Measurements from ENCODE around the gene CCND2.

DNA sequence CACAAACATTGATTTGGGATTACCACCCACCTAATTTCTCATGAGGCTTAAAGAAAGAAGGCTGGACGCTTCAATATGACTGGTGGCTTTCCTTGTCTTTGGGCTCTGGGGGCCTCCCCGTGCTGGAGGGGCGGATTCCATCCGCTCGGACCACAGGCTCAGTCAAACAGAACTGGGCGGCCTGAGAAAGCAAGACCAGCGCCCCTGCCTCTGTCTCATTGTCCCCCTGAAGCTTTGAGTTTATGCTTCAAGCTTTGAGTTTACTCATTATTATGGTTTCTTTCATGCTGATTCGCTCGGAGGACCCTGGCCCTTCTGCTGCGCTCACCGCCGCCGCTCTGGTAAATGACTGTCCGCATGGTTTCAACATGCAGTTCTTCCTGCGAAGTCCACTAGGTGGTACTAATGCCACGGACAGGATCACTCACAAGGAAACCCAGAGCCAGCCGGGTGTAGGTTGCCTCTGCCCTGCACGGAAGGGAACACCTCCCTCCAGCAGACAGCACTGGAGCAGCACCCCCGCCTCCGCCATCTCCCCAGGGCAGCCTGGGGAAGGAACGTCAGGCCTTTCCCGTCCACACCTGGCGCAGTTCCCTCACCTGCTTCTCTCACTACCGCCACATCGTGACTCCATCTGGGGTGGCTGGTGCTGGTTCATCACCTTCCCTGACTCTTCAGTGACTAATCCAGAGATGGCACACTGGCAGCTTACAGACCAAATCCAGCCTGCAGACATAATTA, 34.2 kb downstream of the CCND2 start:
- TF ChIP-seq, protein P1, sequence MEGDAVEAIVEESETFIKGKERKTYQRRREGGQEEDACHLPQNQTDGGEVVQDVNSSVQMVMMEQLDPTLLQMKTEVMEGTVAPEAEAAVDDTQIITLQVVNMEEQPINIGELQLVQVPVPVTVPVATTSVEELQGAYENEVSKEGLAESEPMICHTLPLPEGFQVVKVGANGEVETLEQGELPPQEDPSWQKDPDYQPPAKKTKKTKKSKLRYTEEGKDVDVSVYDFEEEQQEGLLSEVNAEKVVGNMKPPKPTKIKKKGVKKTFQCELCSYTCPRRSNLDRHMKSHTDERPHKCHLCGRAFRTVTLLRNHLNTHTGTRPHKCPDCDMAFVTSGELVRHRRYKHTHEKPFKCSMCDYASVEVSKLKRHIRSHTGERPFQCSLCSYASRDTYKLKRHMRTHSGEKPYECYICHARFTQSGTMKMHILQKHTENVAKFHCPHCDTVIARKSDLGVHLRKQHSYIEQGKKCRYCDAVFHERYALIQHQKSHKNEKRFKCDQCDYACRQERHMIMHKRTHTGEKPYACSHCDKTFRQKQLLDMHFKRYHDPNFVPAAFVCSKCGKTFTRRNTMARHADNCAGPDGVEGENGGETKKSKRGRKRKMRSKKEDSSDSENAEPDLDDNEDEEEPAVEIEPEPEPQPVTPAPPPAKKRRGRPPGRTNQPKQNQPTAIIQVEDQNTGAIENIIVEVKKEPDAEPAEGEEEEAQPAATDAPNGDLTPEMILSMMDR (IDR thresholded peaks at IDR 0.05; ENCODE audit: low read depth, low read length), result peak; percentile 35
- TF ChIP-seq, protein P2, sequence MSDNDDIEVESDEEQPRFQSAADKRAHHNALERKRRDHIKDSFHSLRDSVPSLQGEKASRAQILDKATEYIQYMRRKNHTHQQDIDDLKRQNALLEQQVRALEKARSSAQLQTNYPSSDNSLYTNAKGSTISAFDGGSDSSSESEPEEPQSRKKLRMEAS (IDR thresholded peaks at IDR 0.05; ENCODE audit: low read depth, low read length), result no peak
- TF ChIP-seq POLR2A (IDR thresholded peaks at IDR 0.05; ENCODE audit: extremely low read depth, insufficient read length) (no peak), MYC (IDR thresholded peaks at IDR 0.05; ENCODE audit: low read depth, low read length) (no peak)
